OCI-LY7 (cell line): ENCODE measurements around the gene CORIN. TPM values are rescaled to one million over a fixed set of nuclear protein-coding genes. Genes with fewer than 3 reads are reported as not detected.

Experiments
- BruUV-seq: library from RNA; stranded (reverse); fragments of 400-500 nt; replicated peaks from 2 replicates; lab custom pipeline; 2021; lab: Mats Ljungman, UMichigan
- CTCF ChIA-PET: fragments of 300-600 bp; sonication (Branson Sonifier 250); formaldehyde crosslinking; loops from one replicate; lab custom pipeline; 2022; ENCODE audit warnings: antibody characterized with exemption; ENCODE audit not compliant: unreplicated experiment; lab: Charles Lee
- POLR2A ChIA-PET: fragments of 300-600 bp; sonication (Branson Sonifier 250); formaldehyde crosslinking; loops from one replicate; lab custom pipeline; 2022; ENCODE audit warnings: antibody characterized with exemption; lab: Charles Lee
- DNase-seq: peaks from one replicate; pipeline ENCODE4 v3.0.0-alpha.2; 2015; ENCODE audit warnings: low spot score
- H2AFZ ChIP-seq: fragments of 200-600 bp; sonication (generic), shearing (Covaris generic); 2 replicates; pipeline ENCODE4 v1.6.1; 2014; ENCODE audit warnings: mild to moderate bottlenecking, antibody characterized with exemption, low read length, moderate library complexity
- H3K27ac ChIP-seq: fragments of 200-600 bp; sonication (generic); 2 replicates; pipeline ENCODE4 v1.5.1; 2014; ENCODE audit warnings: mixed run types, low read depth, mild to moderate bottlenecking, moderate library complexity, low read length, inconsistent platforms; ENCODE audit not compliant: poor library complexity, severe bottlenecking
- H3K36me3 ChIP-seq: fragments of 200-600 bp; sonication (generic); 2 replicates; pipeline ENCODE4 v1.6.1; 2014; ENCODE audit warnings: mild to moderate bottlenecking, antibody characterized with exemption, low read length, moderate library complexity, mixed read lengths; ENCODE audit not compliant: insufficient read depth
- H3K4me1 ChIP-seq: fragments of 200-600 bp; sonication (generic); 2 replicates; pipeline ENCODE4 v1.5.1; 2014; ENCODE audit warnings: mild to moderate bottlenecking, low read length; ENCODE audit not compliant: insufficient read depth, poor library complexity, severe bottlenecking
- H3K4me2 ChIP-seq: fragments of 200-600 bp; sonication (generic); 2 replicates; pipeline ENCODE4 v1.6.1; 2014; ENCODE audit warnings: mild to moderate bottlenecking, low read length
- H3K4me3 ChIP-seq: fragments of 200-600 bp; sonication (generic); 2 replicates; pipeline ENCODE4 v1.5.1; 2014; ENCODE audit warnings: mild to moderate bottlenecking, low read depth, low read length; ENCODE audit not compliant: poor library complexity, severe bottlenecking
- H3K79me2 ChIP-seq: fragments of 200-600 bp; sonication (generic); 2 replicates; pipeline ENCODE4 v1.6.1; 2016; ENCODE audit warnings: low read depth, mild to moderate bottlenecking, low read length, moderate library complexity, mixed read lengths; ENCODE audit not compliant: insufficient read depth
- H3K9me2 ChIP-seq: fragments of 200-600 bp; sonication (generic); 2 replicates; pipeline ENCODE4 v1.6.1; 2016; ENCODE audit warnings: mild to moderate bottlenecking, low read length, mixed read lengths; ENCODE audit not compliant: insufficient read depth
- H3K9me3 ChIP-seq: fragments of 200-600 bp; sonication (generic); 2 replicates; pipeline ENCODE4 v1.6.1; 2014; ENCODE audit warnings: mild to moderate bottlenecking, mixed run types, low read length, mixed read lengths
- H4K20me1 ChIP-seq: fragments of 200-600 bp; sonication (generic); 2 replicates; pipeline ENCODE4 v1.6.1; 2014; ENCODE audit warnings: mild to moderate bottlenecking, antibody characterized with exemption, low read length, moderate library complexity, mixed read lengths; ENCODE audit not compliant: insufficient read depth
- CTCF ChIP-seq: fragments of 200-600 bp; sonication (generic); conservative IDR thresholded peaks from 2 replicates; pipeline ENCODE4 v1.5.1; 2014; ENCODE audit warnings: mild to moderate bottlenecking, antibody characterized with exemption, low read length, moderate library complexity, mixed read lengths
- EZH2phosphoT487 ChIP-seq: fragments of 200-600 bp; sonication (generic); IDR thresholded peaks from 2 replicates; pipeline ENCODE4 v1.6.1; 2018; ENCODE audit warnings: low read depth, borderline replicate concordance, mild to moderate bottlenecking, mixed run types, antibody characterized with exemption, low read length, moderate library complexity, mixed read lengths
- intact Hi-C: fragments of 100-400 bp; cut with micrococcal nuclease; formaldehyde crosslinking; loops from one replicate; pipeline ENCODE4 v1.10.0; 2022; ENCODE audit not compliant: unreplicated experiment
- total RNA-seq, 2 experiments: library from RNA; depleted of rRNA in 1 of 2; stranded (reverse); fragments of >200 nt in 1 of 2; shearing (Covaris generic) in 1 of 2; gene quantifications; 2 replicates each; pipeline ENCODE4 v1.2.3, GENCODE V29; 2014 to 2022

Gene CORIN
- total RNA-seq, 2 experiments from 2014 or later: 0.40 TPM; not detected in 1

DNA sequence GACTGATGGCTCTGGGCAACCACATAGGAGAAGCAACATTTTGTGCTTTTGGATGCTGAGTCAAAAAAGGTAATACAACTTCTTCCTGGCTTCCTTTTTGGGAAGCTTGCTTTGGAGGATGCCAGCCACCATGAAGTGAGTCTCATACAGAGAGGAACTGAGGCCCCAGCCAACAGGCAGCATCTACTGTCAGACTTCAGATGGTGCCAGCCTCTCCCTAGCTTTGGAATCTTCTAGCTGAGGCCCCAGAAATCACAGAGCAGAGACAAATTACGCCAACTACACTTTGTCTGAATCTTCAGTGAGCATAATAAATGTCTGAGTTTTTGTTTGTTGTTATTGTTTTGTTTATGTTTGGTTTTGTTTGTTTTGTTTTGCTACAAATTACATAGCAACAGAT, 216.7 kb downstream of the CORIN start:
- no peaks in the 10 kb centered on the region for H3K79me2 ChIP-seq
- no peaks in the 10 kb centered on the region for H3K4me1 ChIP-seq
- BruUV-seq: no TSS peak
- POLR2A ChIA-PET: interaction anchor here (0.7 kb wide), 1 partner anchor 22 kb away, joined by 3 read pairs; no protein-coding TSS in a partner anchor
- no peak for DNase-seq
- no peaks in the 10 kb centered on the region for H3K9me3 ChIP-seq
- H2AFZ ChIP-seq: no peak overlapping the region
- no peaks in the 10 kb centered on the region for H3K9me2 ChIP-seq
- H3K36me3 ChIP-seq: no peaks in the 10 kb centered on the region
- H3K4me2 ChIP-seq: no peak overlapping the region
- H3K4me3 ChIP-seq: no peak overlapping the region
- intact Hi-C loops: no loop called here
- no peak for TF ChIP-seq EZH2phosphoT487
- CTCF ChIA-PET: no interaction called here
- no peak overlapping the region for H3K27ac ChIP-seq
- no peaks in the 10 kb centered on the region for H4K20me1 ChIP-seq

GRCh38 chr4:47619691-47620090, 218.2 kb downstream of the CORIN start:
- no peak for TF ChIP-seq CTCF
- no peak for TF ChIP-seq EZH2phosphoT487
- H4K20me1 ChIP-seq: no peaks in the 10 kb centered on the region
- CTCF ChIA-PET: no interaction called here
- intact Hi-C loops: no loop called here
- H3K9me2 ChIP-seq: no peaks in the 10 kb centered on the region
- POLR2A ChIA-PET: no interaction called here
- H3K36me3 ChIP-seq: no peaks in the 10 kb centered on the region
- H3K79me2 ChIP-seq: no peaks in the 10 kb centered on the region
- no TSS peak for BruUV-seq
- no peak overlapping the region for H3K27ac ChIP-seq
- H3K4me3 ChIP-seq: no peak overlapping the region
- H2AFZ ChIP-seq: no peak overlapping the region
- H3K4me1 ChIP-seq: no peaks in the 10 kb centered on the region
- no peak for DNase-seq
- H3K9me3 ChIP-seq: no peaks in the 10 kb centered on the region
- H3K4me2 ChIP-seq: no peak overlapping the region

DNA sequence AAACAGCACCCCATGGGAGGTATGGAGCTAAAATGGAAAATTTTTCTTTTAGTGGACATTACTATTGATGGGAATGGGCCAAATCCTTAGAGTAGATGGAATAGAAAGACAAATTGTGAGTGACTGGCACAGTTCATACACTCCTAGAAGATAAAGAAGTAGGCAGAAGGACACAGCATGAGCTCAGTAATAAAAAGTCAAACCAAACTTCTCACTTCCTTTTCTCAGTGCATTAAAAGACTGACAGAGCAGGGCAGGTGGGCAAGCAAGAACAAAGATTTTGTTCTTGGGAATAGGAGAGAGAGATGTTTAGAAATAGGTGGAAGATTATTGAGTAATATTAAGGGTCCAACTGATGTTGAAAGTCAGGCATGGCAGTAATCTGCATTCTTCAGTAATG, 220.3 kb downstream of the CORIN start:
- Histone ChIP-seq H3K4me3 (no peak overlapping the region), H4K20me1 (no peaks in the 10 kb centered on the region), H3K36me3 (no peaks in the 10 kb centered on the region), H3K79me2 (no peaks in the 10 kb centered on the region), H3K4me2 (no peak overlapping the region), H3K4me1 (no peaks in the 10 kb centered on the region), H2AFZ (no peak overlapping the region), H3K9me2 (no peaks in the 10 kb centered on the region), H3K9me3 (no peaks in the 10 kb centered on the region), H3K27ac (no peak overlapping the region)
- BruUV-seq: no TSS peak
- POLR2A ChIA-PET: no interaction called here
- DNase-seq: no peak
- intact Hi-C loops: no loop called here
- TF ChIP-seq EZH2phosphoT487 (no peak), CTCF (no peak)
- CTCF ChIA-PET: no interaction called here
